HG03457 (cell line): ENCODE measurements around the gene ESR2.
"Not testable (repeated sequence)": the region's sequence is repeated elsewhere in the genome, so short reads cannot be mapped to it uniquely, and the experiment has no call there.

Experiments used
- ATAC-seq: cut with Tn5 transposase; IDR thresholded peaks from one replicate; pipeline ENCODE4 v1.9.1; 2021; ENCODE audit warnings: moderate number of reproducible peaks; ENCODE audit not compliant: unreplicated experiment

ESR2 gene

GRCh38 chr14:64225151-64225757, 68.9 kb downstream of the ESR2 start:
- no peak for ATAC-seq

- no peak for ATAC-seq
Measured at GRCh38 chr14:64221391-64222003, 72.7 kb downstream of the ESR2 start.

- ATAC-seq, result no peak
Measured at GRCh38 chr14:64220466-64220865, 73.7 kb downstream of the ESR2 start.

GRCh38 chr14:64220056-64220455, 74.1 kb downstream of the ESR2 start:
- ATAC-seq, result no peak

- no peak for ATAC-seq
Measured at GRCh38 chr14:64218344-64219240, 75.6 kb downstream of the ESR2 start.

- no peak for ATAC-seq
Measured at GRCh38 chr14:64217834-64218233, 76.3 kb downstream of the ESR2 start.

- ATAC-seq, result no peak
Measured at GRCh38 chr14:64217308-64217707, 76.9 kb downstream of the ESR2 start.

- no peak for ATAC-seq
Measured at GRCh38 chr14:64215978-64216377, 78.2 kb downstream of the ESR2 start.

GRCh38 chr14:64215274-64215673, 78.9 kb downstream of the ESR2 start:
- ATAC-seq, result no peak

- ATAC-seq, result no peak
Measured at GRCh38 chr14:64213853-64214570, 80.2 kb downstream of the ESR2 start.

GRCh38 chr14:64213086-64213485, 81.1 kb downstream of the ESR2 start:
- no peak for ATAC-seq

- no peak for ATAC-seq
Measured at GRCh38 chr14:64212666-64213065, 81.5 kb downstream of the ESR2 start.

- ATAC-seq, result not testable (repeated sequence)
Measured at GRCh38 chr14:64210912-64211311, 83.3 kb downstream of the ESR2 start.

- ATAC-seq, result no peak
Measured at GRCh38 chr14:64210216-64210615, 84.0 kb downstream of the ESR2 start.

GRCh38 chr14:64209444-64210131, 84.6 kb downstream of the ESR2 start:
- ATAC-seq, result no peak

GRCh38 chr14:64208981-64209380, 85.2 kb downstream of the ESR2 start:
- ATAC-seq, result no peak

- no peak for ATAC-seq
Measured at GRCh38 chr14:64208261-64208660, 85.9 kb downstream of the ESR2 start.

- no peak for ATAC-seq
Measured at GRCh38 chr14:64203366-64204006, 90.7 kb downstream of the ESR2 start.

- ATAC-seq, result no peak
Measured at GRCh38 chr14:64202716-64203115, 91.5 kb downstream of the ESR2 start.

GRCh38 chr14:64201921-64202545, 92.1 kb downstream of the ESR2 start:
- no peak for ATAC-seq
